NCI-H2107 (cell line): Measurements from ENCODE around the gene LIPC.

ENCODE experiments used
- DNase-seq: peaks from one replicate; lab custom pipeline; 2025; lab: John Stamatoyannopoulos, UW

Gene LIPC

GRCh38 chr15:58517682-58518525 lies 86.1 kb downstream of the LIPC start:
- no peak for DNase-seq

DNA sequence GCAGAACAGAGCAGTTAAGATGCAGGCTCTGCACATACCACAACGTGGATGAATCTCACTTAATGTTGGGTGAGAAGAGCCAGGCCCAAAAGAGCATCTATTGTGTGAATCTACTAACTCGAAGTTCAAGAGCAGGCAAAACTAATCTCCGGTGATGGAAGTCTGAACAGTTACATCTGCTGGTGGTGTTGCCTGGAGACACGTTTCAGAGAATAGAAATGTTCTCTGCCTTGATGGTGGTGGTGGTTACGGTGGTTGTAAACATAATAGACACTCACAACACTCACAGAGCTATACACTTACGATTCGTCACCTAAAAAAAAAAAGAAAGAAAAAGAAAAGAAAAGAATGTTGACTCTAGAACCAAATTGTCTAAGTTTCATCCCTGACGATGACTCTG lies 86.8 kb downstream of the LIPC start:
- no peak for DNase-seq

GRCh38 chr15:58519516-58519915 lies 87.7 kb downstream of the LIPC start:
- no peak for DNase-seq

DNA sequence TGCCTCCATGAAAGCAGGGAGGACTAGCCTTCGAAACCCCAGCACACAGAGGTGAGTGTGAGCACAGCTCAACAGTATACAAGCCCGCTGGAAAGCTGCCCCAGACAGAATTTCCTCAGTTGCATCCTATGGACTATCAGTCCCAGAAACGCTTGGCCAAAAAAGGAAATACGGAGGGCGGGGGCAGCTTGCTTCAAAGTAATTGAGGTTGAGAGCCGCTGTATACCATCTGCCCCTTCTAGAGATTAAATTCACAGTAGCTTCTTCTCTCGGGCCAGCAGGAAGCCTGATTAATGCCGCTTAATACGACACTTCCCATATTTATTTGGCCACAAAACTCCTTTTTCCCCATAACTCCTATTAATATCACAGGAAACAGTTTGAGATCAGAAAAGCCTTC lies 88.7 kb downstream of the LIPC start:
- no peak for DNase-seq

DNA sequence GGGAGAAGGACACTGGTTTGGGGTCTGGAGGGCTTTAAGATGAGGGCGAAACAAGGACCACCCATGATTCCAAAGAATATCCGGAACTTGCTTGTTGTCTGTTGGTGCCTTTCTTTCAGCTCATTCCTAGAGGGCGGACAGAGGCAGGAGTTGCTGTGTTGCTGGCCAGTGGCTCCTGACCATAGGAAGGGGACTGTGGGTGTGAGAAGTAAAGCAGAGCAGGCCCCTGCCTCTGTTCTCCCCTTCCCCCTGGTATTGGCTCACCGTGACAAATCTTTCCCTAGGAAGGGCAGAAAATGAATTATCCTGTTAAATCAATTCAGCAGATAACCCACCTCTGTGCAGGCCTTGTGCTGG lies 89.1 kb downstream of the LIPC start:
- no peak for DNase-seq

DNA sequence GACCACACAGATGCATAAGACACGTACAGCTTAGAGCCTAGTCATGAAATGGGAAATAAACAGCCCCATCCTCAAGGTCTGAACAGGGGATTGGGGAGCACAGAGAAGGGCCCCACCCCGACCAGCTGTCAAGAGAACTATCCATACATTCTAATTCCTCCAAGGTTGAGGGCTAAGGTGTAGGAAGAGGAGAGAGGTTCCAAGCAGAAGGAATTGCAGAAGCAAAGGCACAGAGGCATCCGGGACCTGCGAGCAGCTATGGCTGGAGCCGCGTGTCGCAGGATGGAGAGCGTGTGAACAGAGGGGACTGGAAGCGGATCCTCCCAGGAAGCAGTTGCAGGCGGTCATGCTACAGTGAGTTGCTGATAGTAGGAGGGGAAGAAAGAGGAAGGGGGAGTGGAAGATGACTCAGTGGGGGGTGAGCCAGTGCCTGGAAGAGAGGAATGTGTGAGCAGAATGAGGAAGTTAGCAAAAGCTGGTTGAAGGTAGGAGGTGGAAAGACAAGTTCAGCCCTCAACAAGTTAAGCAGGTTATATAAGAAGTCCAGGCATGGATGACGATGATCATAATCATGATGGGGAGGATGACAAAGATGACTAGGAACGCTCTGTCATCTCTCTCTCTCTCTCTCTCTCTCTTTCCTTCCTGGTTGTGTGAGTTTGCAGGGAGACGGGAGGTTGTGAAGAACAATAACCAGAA lies 89.7 kb downstream of the LIPC start:
- DNase-seq = no peak

DNA sequence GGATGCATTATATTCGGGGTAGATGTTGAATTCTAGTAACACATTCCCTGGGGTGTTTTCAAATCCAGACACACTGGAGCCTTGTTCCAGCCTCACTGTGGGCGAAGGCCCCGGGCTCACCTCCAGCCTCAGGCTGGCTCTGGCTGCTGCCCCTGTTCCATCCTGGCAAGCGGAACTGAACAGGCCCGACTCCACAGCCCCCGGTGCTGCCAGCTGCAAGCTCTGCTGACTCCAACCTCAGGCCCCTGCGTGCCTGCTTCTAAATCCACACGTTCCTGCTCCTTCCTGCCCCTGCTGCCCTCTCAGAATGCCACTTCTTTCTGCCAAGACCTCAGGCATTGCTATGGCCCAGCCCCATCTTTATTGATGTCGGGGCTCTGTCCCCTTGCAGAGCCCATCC lies 90.6 kb downstream of the LIPC start:
- DNase-seq = no peak

- no peak for DNase-seq
Observed at GRCh38 chr15:58522865-58523264, 91.1 kb downstream of the LIPC start.

DNA sequence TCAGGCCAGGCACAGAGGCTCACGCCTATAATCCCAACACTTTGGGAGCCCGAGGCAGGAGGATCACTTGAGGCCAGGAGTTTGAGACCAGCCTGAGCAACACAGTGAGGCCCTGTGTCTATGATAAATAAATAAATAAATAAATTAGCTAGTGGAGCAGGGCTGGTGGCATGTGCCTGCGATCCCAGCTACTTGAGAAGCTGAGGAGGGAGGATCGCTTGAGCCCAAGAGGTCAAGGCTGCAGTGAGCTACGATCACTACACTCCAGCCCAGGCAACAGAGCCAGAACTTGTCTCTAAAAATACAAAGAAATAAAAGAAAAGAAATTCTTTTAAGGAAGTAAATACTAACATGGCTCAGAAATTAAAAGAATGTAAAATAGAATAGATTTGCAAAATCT lies 91.8 kb downstream of the LIPC start:
- no peak for DNase-seq

DNA sequence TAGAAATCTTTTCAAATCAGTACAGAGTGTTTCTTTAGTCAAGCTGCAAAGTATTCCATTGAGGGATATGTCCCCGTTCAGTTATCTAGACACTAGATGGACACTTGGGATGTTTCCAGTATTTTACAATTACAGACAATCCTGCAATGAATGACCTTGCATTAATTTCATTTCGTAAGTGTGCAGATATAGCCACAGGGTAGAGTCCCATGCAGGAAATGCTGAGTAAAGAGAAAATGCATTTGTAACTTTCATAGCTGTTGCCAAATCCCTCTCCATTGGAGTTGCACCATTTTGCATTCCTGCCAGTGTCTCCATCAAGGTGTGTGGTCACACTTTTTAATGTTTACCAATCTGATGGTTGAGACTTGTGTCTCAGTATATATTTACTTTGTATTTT lies 92.5 kb downstream of the LIPC start:
- DNase-seq = no peak

DNA sequence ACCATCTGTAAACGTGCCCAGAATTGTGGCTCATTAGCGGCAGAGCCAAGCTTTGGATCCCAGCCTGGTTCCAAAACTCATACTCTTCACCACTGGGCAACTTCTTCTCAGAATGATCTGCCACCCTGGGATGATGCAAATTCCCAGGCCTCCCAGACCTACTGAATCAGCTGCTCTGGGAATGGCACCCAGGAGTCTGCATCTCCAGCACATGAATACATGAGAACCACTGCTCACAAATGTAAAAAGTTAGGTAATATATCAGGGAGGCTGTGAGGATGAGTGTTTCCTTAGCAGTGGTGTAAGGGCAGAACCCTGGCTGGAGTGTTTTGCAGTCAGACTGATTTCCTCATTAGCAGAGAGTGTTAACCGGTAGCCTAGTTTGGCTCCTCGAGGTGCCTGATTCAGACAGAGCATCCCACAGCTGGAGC lies 94.2 kb downstream of the LIPC start:
- DNase-seq = no peak

GRCh38 chr15:58526647-58527192 lies 94.9 kb downstream of the LIPC start:
- no peak for DNase-seq

GRCh38 chr15:58527573-58528187 lies 95.9 kb downstream of the LIPC start:
- no peak for DNase-seq

- DNase-seq = no peak
Observed at GRCh38 chr15:58528188-58528870, 96.5 kb downstream of the LIPC start.

GRCh38 chr15:58529041-58529440 lies 97.2 kb downstream of the LIPC start:
- no peak for DNase-seq

DNA sequence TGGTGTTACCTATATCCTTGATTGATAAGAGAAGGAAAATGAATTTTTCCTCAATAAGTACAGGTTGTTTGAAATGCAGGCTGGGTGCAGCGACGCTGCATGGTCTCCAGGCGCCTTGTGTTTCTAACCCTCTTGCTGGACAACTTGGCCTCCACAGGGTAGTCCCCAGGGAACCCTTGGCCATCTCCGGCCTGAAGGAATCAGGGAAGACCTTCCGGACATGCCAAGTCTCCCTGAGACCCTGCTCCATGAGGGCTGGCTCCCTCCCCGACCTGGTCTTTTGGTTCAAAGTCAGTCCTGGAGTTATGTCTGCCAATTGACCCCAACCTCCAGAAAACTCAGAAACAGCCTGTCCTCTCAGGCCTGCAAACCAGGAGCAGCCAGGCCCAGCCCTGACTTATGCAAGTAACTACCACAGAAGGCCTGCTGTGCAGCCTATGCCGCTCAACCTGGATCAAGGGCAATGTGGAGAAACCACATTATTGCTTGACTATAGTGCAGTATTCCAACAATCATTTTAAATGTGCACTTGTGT lies 98.3 kb downstream of the LIPC start:
- DNase-seq = no peak

GRCh38 chr15:58532126-58532525 lies 100.3 kb downstream of the LIPC start:
- no peak for DNase-seq

DNA sequence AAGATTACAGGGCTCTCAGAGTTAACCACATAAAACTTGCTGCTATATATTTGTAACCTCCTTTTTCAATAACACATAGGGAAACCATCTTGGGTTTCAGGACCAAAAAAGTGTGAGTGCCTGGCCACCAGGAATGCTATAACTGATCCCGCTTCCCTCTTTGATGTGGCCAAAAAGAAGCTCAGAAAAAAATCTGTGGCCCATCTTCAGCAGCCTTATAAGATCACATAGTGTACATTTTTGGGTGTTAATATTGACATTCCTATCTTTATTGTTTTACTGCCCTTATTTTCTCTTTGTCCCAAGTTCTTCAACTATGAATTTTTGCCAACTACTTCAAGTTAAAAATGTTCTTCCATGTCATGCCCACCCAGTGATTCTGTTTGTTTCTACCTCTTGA lies 102.8 kb downstream of the LIPC start:
- no peak for DNase-seq

DNA sequence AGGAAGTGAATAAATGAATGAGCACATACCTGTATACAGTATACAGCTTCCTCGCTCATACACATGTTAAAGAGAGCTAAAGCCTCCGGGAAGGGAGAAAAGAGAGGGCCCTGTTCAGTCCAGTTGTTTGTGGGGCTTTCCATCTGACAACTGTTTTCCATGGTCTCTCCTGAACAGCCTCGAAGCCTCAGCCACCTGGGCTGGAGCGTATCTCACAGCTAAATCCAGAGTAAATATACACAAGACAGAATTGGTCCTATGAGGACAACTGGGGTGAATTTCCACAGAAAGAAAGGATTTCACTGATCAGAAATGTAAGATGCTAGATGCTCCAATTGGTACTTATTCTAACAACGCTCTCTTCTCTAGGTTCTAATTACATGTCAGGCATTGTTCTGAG lies 103.5 kb downstream of the LIPC start:
- DNase-seq = no peak

- DNase-seq = no peak
Observed at GRCh38 chr15:58535894-58536293, 104.1 kb downstream of the LIPC start.

- DNase-seq = no peak
Observed at GRCh38 chr15:58536414-58536813, 104.6 kb downstream of the LIPC start.

GRCh38 chr15:58537033-58537432 lies 105.2 kb downstream of the LIPC start:
- DNase-seq = no peak
